ENCODE data around the gene KATNAL1.

The KATNAL1 gene

GRCh38 chr13:30307194-30307970, at the start of gene KATNAL1:
Gene KATNAL1, minus strand, starts transcription at chr13:30307551. Its CDS starts 23,774 bp downstream, at chr13:30283777.
- no peak for DNase-seq (ENCODE audit: low read depth, low spot score)
- ChIA-PET CTCF (interaction anchor here (0.7 to 2.2 kb wide), 5 partner anchors 14 to 175 kb away, joined by 3 to 6 read pairs (median 3); no protein-coding TSS in a partner anchor), POLR2A (interaction anchor here (0.7 kb wide), 1 partner anchor 35 kb away, joined by 4 read pairs; no protein-coding TSS in a partner anchor)
- no peak for TF ChIP-seq CTCF (IDR thresholded peaks at IDR 0.05; ENCODE audit: insufficient read depth, low read length, missing control alignments)
- H3K4me3 ChIP-seq (ENCODE audit: low read depth, low read length): peak within 1 kb of the TSS; percentile 93

GRCh38 chr13:30355839-30356238, 48.5 kb upstream of the KATNAL1 start:
- ChIA-PET CTCF (interaction anchor here (1.1 kb wide), 1 partner anchor 52 kb away, joined by 3 read pairs; no protein-coding TSS in a partner anchor), POLR2A (interaction anchor here (0.6 kb wide), 1 partner anchor 205 kb away, joined by 3 read pairs; no protein-coding TSS in a partner anchor)
- no peak overlapping the region for H3K4me3 ChIP-seq (ENCODE audit: low read depth, low read length)
- no peak for DNase-seq (ENCODE audit: low read depth, low spot score)
- no peak for TF ChIP-seq CTCF (IDR thresholded peaks at IDR 0.05; ENCODE audit: insufficient read depth, low read length, missing control alignments)

- no peak for DNase-seq (ENCODE audit: low read depth, low spot score)
- peak; percentile 13 for TF ChIP-seq CTCF (IDR thresholded peaks at IDR 0.05; ENCODE audit: insufficient read depth, low read length, missing control alignments)
- no peak overlapping the region for H3K4me3 ChIP-seq (ENCODE audit: low read depth, low read length)
- POLR2A ChIA-PET: no interaction called here
- CTCF ChIA-PET: interaction anchor here (0.9 to 1.1 kb wide), 3 partner anchors 10 to 53 kb away, joined by 3 to 5 read pairs (median 3); no protein-coding TSS in a partner anchor
These were observed 48.0 kb upstream of the KATNAL1 start for GRCh38 chr13:30355384-30355699.

- ChIA-PET POLR2A (no interaction called here), CTCF (interaction anchor here (0.9 to 1.6 kb wide), 5 partner anchors 10 to 14 kb away, joined by 3 to 5 read pairs (median 3); no protein-coding TSS in a partner anchor)
- TF ChIP-seq CTCF (IDR thresholded peaks at IDR 0.05; ENCODE audit: insufficient read depth, low read length, missing control alignments): no peak
- H3K4me3 ChIP-seq (ENCODE audit: low read depth, low read length): no peak overlapping the region
- DNase-seq (ENCODE audit: low read depth, low spot score): no peak
These were observed 47.4 kb upstream of the KATNAL1 start for GRCh38 chr13:30354493-30355383.

DNA sequence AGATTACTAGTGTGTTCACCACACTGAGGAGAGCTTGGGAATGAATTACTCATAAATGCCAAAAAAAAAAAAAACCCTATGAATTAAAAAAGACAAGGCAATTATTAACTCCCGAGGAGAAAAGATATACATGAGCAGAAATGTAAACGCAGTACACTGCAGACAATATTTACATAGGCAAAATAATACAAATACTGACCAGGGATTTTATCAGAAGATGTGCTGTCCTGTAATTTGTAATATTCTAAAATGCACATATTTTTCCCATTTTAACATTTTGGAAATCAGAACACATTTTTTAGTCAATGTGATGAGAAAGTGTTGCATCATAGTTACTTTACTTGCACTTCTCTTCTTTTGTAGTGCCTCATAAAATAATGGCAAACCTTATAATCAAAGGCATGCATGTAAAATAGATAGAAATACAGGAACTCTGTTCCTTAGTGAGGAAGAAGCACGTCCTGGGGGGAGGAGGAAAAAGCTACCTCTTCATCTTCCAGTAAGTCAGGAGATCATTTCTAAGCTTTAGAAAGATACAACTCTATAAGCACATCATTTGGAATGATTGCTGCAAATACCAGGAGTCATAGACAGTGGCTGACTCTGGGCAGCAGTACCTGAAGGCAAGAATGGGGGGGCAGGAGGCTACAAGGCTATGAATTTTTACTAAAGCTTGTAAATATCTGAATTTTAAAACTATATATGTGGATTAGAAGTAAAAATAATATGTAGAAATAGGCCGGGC, 46.3 kb upstream of the KATNAL1 start:
- TF ChIP-seq CTCF (IDR thresholded peaks at IDR 0.05; ENCODE audit: insufficient read depth, low read length, missing control alignments): no peak
- ChIA-PET CTCF (interaction anchor here (0.7 to 1.6 kb wide), 4 partner anchors 13 to 221 kb away, joined by 3 read pairs; no protein-coding TSS in a partner anchor), POLR2A (interaction anchor here (1.1 kb wide), 1 partner anchor 11 kb away, joined by 3 read pairs; no protein-coding TSS in a partner anchor)
- DNase-seq (ENCODE audit: low read depth, low spot score): no peak
- no peak overlapping the region for H3K4me3 ChIP-seq (ENCODE audit: low read depth, low read length)
